ENCODE results near the gene ADAMTS6.

DNA sequence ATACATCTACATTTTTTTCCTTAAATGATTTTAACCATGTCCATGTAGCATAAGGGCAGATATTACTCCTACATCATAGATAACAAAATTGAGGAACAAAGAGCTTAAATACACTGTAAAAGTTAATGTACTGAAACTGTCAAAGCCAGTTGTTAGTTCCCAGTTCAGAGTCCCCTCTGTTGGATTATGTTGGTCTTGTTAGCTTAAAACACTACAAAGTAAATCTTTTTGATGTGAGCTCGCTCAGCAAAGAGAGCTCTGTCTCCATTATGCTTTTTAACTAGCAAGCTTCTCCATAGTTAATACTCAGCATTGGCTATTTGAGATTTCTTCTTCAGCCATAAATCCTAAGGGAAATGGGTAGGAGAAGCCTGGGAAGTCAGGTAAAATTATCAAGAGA, 149.1 kb downstream of the ADAMTS6 start:
- TF ChIP-seq, protein P1, sequence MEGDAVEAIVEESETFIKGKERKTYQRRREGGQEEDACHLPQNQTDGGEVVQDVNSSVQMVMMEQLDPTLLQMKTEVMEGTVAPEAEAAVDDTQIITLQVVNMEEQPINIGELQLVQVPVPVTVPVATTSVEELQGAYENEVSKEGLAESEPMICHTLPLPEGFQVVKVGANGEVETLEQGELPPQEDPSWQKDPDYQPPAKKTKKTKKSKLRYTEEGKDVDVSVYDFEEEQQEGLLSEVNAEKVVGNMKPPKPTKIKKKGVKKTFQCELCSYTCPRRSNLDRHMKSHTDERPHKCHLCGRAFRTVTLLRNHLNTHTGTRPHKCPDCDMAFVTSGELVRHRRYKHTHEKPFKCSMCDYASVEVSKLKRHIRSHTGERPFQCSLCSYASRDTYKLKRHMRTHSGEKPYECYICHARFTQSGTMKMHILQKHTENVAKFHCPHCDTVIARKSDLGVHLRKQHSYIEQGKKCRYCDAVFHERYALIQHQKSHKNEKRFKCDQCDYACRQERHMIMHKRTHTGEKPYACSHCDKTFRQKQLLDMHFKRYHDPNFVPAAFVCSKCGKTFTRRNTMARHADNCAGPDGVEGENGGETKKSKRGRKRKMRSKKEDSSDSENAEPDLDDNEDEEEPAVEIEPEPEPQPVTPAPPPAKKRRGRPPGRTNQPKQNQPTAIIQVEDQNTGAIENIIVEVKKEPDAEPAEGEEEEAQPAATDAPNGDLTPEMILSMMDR (IDR thresholded peaks at IDR 0.05; ENCODE audit: low read depth, low read length, poor library complexity, severe bottlenecking), result no peak
- no peak for TF ChIP-seq EZH2phosphoT487 (IDR thresholded peaks at IDR 0.05; ENCODE audit: borderline replicate concordance, low read length)
